PC-9 (cell line): ENCODE data around the gene INSIG2. TPM values are rescaled to one million over a fixed set of nuclear protein-coding genes. Genes with fewer than 3 reads are reported as not detected.

ENCODE experiments used
- BruUV-seq: library from RNA; stranded (reverse); fragments of 400-500 nt; replicated peaks from 2 replicates; lab custom pipeline; 2021; lab: Mats Ljungman, UMichigan
- CTCF ChIA-PET: fragments of 300-600 bp; sonication (Branson Sonifier 250); formaldehyde crosslinking; loops from one replicate; lab custom pipeline; 2022; ENCODE audit warnings: antibody characterized with exemption; lab: Charles Lee
- POLR2A ChIA-PET: fragments of 300-600 bp; sonication (Branson Sonifier 250); formaldehyde crosslinking; loops from one replicate; lab custom pipeline; 2022; ENCODE audit warnings: antibody characterized with exemption; ENCODE audit not compliant: unreplicated experiment; lab: Charles Lee
- DNase-seq, 2 experiments: peaks; one replicate each; pipeline versions ENCODE4 v3.0.0 to v3.0.0-alpha.2; 2015 to 2022; ENCODE audit warnings: mixed read lengths in 1 of 2
- H2AFZ ChIP-seq: fragments of 200-600 bp; sonication (generic); 2 replicates; pipeline ENCODE4 v1.8.1; 2017; ENCODE audit warnings: antibody characterized with exemption
- H3F3A ChIP-seq: fragments of 200-600 bp; sonication (generic); 2 replicates; pipeline ENCODE4 v1.8.1; 2017; ENCODE audit warnings: antibody characterized with exemption, mild to moderate bottlenecking, low read depth; ENCODE audit not compliant: insufficient read depth
- H3K27ac ChIP-seq: fragments of 200-600 bp; sonication (generic); 2 replicates; pipeline ENCODE4 v1.6.1; 2016; ENCODE audit warnings: mixed run types
- H3K27me3 ChIP-seq: fragments of 200-600 bp; sonication (generic); 2 replicates; pipeline ENCODE4 v1.6.1; 2016; ENCODE audit warnings: low read depth, mixed run types; ENCODE audit not compliant: insufficient read depth
- H3K36me3 ChIP-seq: fragments of 200-600 bp; sonication (generic); 2 replicates; pipeline ENCODE4 v1.6.1; 2016; ENCODE audit warnings: low read depth, mixed run types
- H3K4me1 ChIP-seq: fragments of 200-600 bp; sonication (generic); replicated peaks from 2 replicates; pipeline ENCODE4 v1.6.1; 2016; ENCODE audit warnings: mixed run types; ENCODE audit not compliant: insufficient read depth
- H3K4me2 ChIP-seq: fragments of 200-600 bp; sonication (generic); 2 replicates; pipeline ENCODE4 v1.6.1; 2017; ENCODE audit warnings: mixed run types
- H3K4me3 ChIP-seq: fragments of 200-600 bp; sonication (generic); 2 replicates; pipeline ENCODE4 v1.6.1; 2016; ENCODE audit warnings: mixed run types
- H3K79me2 ChIP-seq: fragments of 200-600 bp; sonication (generic); 2 replicates; pipeline ENCODE4 v1.6.1; 2017; ENCODE audit warnings: low read depth, mixed run types
- H3K9me2 ChIP-seq: fragments of 200-600 bp; sonication (generic); 2 replicates; pipeline ENCODE4 v1.8.1; 2017; ENCODE audit warnings: mild to moderate bottlenecking; ENCODE audit not compliant: insufficient read depth
- H3K9me3 ChIP-seq: fragments of 200-600 bp; sonication (generic); 2 replicates; pipeline ENCODE4 v1.8.1; 2016; ENCODE audit warnings: low read depth; ENCODE audit not compliant: insufficient read depth
- H4K20me1 ChIP-seq: fragments of 200-600 bp; sonication (generic); 2 replicates; pipeline ENCODE4 v1.8.1; 2017; ENCODE audit not compliant: insufficient read depth
- CTCF ChIP-seq: fragments of 200-600 bp; sonication (generic); conservative IDR thresholded peaks from 2 replicates; pipeline ENCODE4 v1.6.1; 2017; ENCODE audit warnings: mixed run types, antibody characterized with exemption, mild to moderate bottlenecking, moderate library complexity
- EZH2 ChIP-seq: fragments of 200-600 bp; sonication (generic); IDR thresholded peaks from 2 replicates; pipeline ENCODE4 v1.8.0; 2017; ENCODE audit warnings: antibody characterized with exemption, low read depth
- intact Hi-C: fragments of 100-400 bp; cut with micrococcal nuclease; formaldehyde crosslinking; loops from one replicate; pipeline ENCODE4 v1.10.0; 2022; ENCODE audit not compliant: unreplicated experiment
- total RNA-seq: library from RNA; stranded (reverse); gene quantifications from 2 replicates; pipeline ENCODE4 v1.2.3, GENCODE V29; 2021

Gene INSIG2
- total RNA-seq, 1 experiment from 2014 or later, result 33.6 TPM

DNA sequence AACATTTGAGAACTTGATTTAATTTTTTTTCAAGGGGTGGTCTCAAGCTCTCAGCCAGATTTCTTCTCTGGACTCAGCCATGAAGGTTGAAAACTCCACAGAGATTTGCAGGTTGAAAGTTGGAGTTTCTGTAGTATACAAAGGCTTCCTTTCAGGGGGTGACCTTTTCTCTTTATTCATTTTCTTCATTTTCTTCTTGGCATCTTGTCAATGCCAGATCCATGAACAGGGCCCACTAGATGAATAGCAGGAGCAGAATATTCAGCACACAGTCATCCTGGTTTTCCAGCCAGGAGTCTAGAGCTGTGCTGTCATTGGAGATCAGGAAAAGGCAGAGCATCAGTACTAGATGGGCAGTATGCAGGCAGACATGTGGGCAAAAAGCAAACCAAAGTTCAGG is 62.0 kb downstream of the INSIG2 start:
- H3K4me3 ChIP-seq, result no peak overlapping the region
- H3K4me2 ChIP-seq, result no peak overlapping the region
- no peaks in the 10 kb centered on the region for H4K20me1 ChIP-seq
- H2AFZ ChIP-seq, result no peak overlapping the region
- no TSS peak for BruUV-seq
- POLR2A ChIA-PET, result no interaction called here
- no peaks in the 10 kb centered on the region; the same call in 1 of the 2 replicates for H3K9me3 ChIP-seq
- no peaks in the 10 kb centered on the region for H3K79me2 ChIP-seq
- H3K36me3 ChIP-seq, result no peaks in the 10 kb centered on the region
- intact Hi-C loops, result no loop called here
- no peaks in the 10 kb centered on the region for H3K4me1 ChIP-seq
- DNase-seq, result no peak
- CTCF ChIA-PET, result no interaction called here
- TF ChIP-seq EZH2, result no peak
- no peak for TF ChIP-seq CTCF
- no peaks in the 10 kb centered on the region for H3F3A ChIP-seq
- no peaks in the 10 kb centered on the region for H3K27me3 ChIP-seq
- H3K9me2 ChIP-seq, result no peaks in the 10 kb centered on the region
- no peak overlapping the region for H3K27ac ChIP-seq

- no peaks in the 10 kb centered on the region for H3K27me3 ChIP-seq
- POLR2A ChIA-PET, result no interaction called here
- H4K20me1 ChIP-seq, result no peaks in the 10 kb centered on the region
- no peaks in the 10 kb centered on the region for H3K9me2 ChIP-seq
- H3K27ac ChIP-seq, result no peak overlapping the region
- H3K36me3 ChIP-seq, result no peaks in the 10 kb centered on the region
- CTCF ChIA-PET, result no interaction called here
- no peaks in the 10 kb centered on the region for H3F3A ChIP-seq
- no peaks in the 10 kb centered on the region for H3K4me1 ChIP-seq
- no peak overlapping the region for H2AFZ ChIP-seq
- intact Hi-C loops, result no loop called here
- no peak for DNase-seq
- H3K79me2 ChIP-seq, result no peaks in the 10 kb centered on the region
- no peak overlapping the region for H3K4me3 ChIP-seq
- no peak overlapping the region for H3K4me2 ChIP-seq
- peaks cover 4% of the 10 kb centered on the region; the same call in 1 of the 2 replicates for H3K9me3 ChIP-seq
- no TSS peak for BruUV-seq
- TF ChIP-seq CTCF (no peak), EZH2 (no peak)
These were observed 63.6 kb downstream of the INSIG2 start for GRCh38 chr2:118151831-118152230.

GRCh38 chr2:118153433-118153832 is 65.2 kb downstream of the INSIG2 start:
- peaks cover 10% of the 10 kb centered on the region; the same call in 1 of the 2 replicates for H3K9me3 ChIP-seq
- no peak for DNase-seq
- no peaks in the 10 kb centered on the region for H3K36me3 ChIP-seq
- H3K79me2 ChIP-seq, result no peaks in the 10 kb centered on the region
- no peaks in the 10 kb centered on the region for H3K27me3 ChIP-seq
- peaks cover 3% of the 10 kb centered on the region; the same call in 1 of the 2 replicates for H3K9me2 ChIP-seq
- TF ChIP-seq CTCF (no peak), EZH2 (no peak)
- H3K27ac ChIP-seq, result no peak overlapping the region
- BruUV-seq, result no TSS peak
- no peaks in the 10 kb centered on the region for H3F3A ChIP-seq
- intact Hi-C loops, result no loop called here
- H3K4me1 ChIP-seq, result no peaks in the 10 kb centered on the region
- no peak overlapping the region for H3K4me3 ChIP-seq
- H3K4me2 ChIP-seq, result no peak overlapping the region
- H4K20me1 ChIP-seq, result no peaks in the 10 kb centered on the region
- no peak overlapping the region for H2AFZ ChIP-seq
- POLR2A ChIA-PET, result no interaction called here
- CTCF ChIA-PET, result no interaction called here
